HCT116 (cell line): ENCODE data around the gene BCL11B. TPM values are rescaled to one million over a fixed set of nuclear protein-coding genes. Genes with fewer than 3 reads are reported as not detected.

Experiments used
- ATAC-seq: fragments of 200-7000 bp; cut with Tn5 transposase; 2 replicates; pipeline ENCODE4 v1.9.1; 2020; ENCODE audit warnings: mild to moderate bottlenecking, moderate library complexity
- BruUV-seq: library from RNA; stranded (reverse); fragments of 400-500 nt; replicated peaks from 2 replicates; lab custom pipeline; 2021; lab: Mats Ljungman, UMichigan
- CTCF ChIA-PET: fragments of 300-600 bp; sonication (Branson Sonifier 250); formaldehyde crosslinking; loops from one replicate; lab custom pipeline; 2021; ENCODE audit warnings: antibody characterized with exemption; lab: Charles Lee
- POLR2A ChIA-PET: fragments of 300-600, 350-600 bp; sonication (Branson Sonifier 250); formaldehyde crosslinking; loops from one replicate; lab custom pipeline; 2021; ENCODE audit warnings: antibody characterized with exemption; lab: Charles Lee
- RAD21 ChIA-PET, 2 experiments: fragments of 300-600 bp; sonication (Branson Sonifier 250); formaldehyde crosslinking; loops; one replicate each; lab custom pipeline; 2023; ENCODE audit warnings: low total read pairs in 2 of 2; ENCODE audit not compliant: uncharacterized antibody in 2 of 2, unreplicated experiment in 2 of 2, low non-redundant PET in 1 of 2; lab: Charles Lee
- DNase-seq: peaks from one replicate; pipeline ENCODE4 v3.0.0-alpha.2; 2010; ENCODE audit warnings: low read depth, low spot score
- H2AFZ ChIP-seq: fragments of 200-600 bp; shearing (Covaris generic), sonication (generic); 2 replicates; pipeline ENCODE4 v1.6.1; 2017; ENCODE audit warnings: low read depth, mixed run types, mixed read lengths, antibody characterized with exemption, low read length; ENCODE audit not compliant: poor library complexity, severe bottlenecking
- H3K27ac ChIP-seq: 2 replicates; pipeline ENCODE4 v1.5.1; 2012; ENCODE audit warnings: low read depth, low read length
- H3K27me3 ChIP-seq: fragments of 200-600 bp; sonication (generic); 2 replicates; pipeline ENCODE4 v1.6.1; 2016; ENCODE audit warnings: mixed run types, low read length, mixed read lengths; ENCODE audit not compliant: insufficient read depth
- H3K36me3 ChIP-seq, 2 experiments: fragments of 200-500 bp in 1 of 2; fragments of 200-600 bp in 1 of 2; sonication (Bioruptor generic) in 1 of 2; sonication (generic) in 1 of 2; 2 replicates each; pipeline versions ENCODE4 v1.5.1 to v1.6.1; 2014 to 2016; ENCODE audit warnings: low read length in 2 of 2, inconsistent platforms in 1 of 2, mixed read lengths in 1 of 2, mixed run types in 1 of 2; ENCODE audit not compliant: insufficient read depth in 2 of 2, control insufficient read depth in 1 of 2
- H3K4me1 ChIP-seq, 2 experiments: fragments of 200-600 bp in 1 of 2; sonication (generic) in 1 of 2; 2 replicates each; pipeline versions ENCODE4 v1.5.1 to v1.6.1; 2012 to 2017; ENCODE audit warnings: low read length in 2 of 2, inconsistent platforms in 1 of 2, mild to moderate bottlenecking in 1 of 2, mixed read lengths in 1 of 2, mixed run types in 1 of 2, moderate library complexity in 1 of 2; ENCODE audit not compliant: insufficient read depth in 2 of 2, control insufficient read depth in 1 of 2
- H3K4me2 ChIP-seq: fragments of 200-600 bp; sonication (generic); 2 replicates; pipeline ENCODE4 v1.6.1; 2017; ENCODE audit warnings: mixed run types, low read length, mixed read lengths
- H3K4me3 ChIP-seq, 2 experiments: fragments of 200-600 bp in 1 of 2; sonication (generic) in 1 of 2; replicated peaks in 1 of 2; 2 replicates each; pipeline ENCODE4 v1.5.1; 2011 to 2016; ENCODE audit warnings: low read length in 2 of 2, control low read depth in 1 of 2, low read depth in 1 of 2, mild to moderate bottlenecking in 1 of 2, mixed read lengths in 1 of 2, mixed run types in 1 of 2
- H3K79me2 ChIP-seq: fragments of 200-600 bp; sonication (generic); 2 replicates; pipeline ENCODE4 v1.6.1; 2017; ENCODE audit warnings: mild to moderate bottlenecking, mixed run types, low read length, moderate library complexity, mixed read lengths; ENCODE audit not compliant: insufficient read depth
- H3K9ac ChIP-seq: fragments of 200-600 bp; sonication (generic); 2 replicates; pipeline ENCODE4 v1.6.1; 2016; ENCODE audit warnings: low read length, mixed read lengths
- H3K9me2 ChIP-seq: fragments of 200-600 bp; sonication (generic), shearing (Covaris generic); 2 replicates; pipeline ENCODE4 v1.6.1; 2017; ENCODE audit warnings: mixed run types, mild to moderate bottlenecking, moderate library complexity; ENCODE audit not compliant: insufficient read depth
- H3K9me3 ChIP-seq, 2 experiments: fragments of 200-500 bp in 1 of 2; fragments of 200-600 bp in 1 of 2; sonication (Bioruptor generic) in 1 of 2; sonication (generic) in 1 of 2; 2 replicates each; pipeline ENCODE4 v1.6.1; 2014 to 2017; ENCODE audit warnings: low read length in 2 of 2, mixed read lengths in 2 of 2, inconsistent platforms in 1 of 2, low read depth in 1 of 2, mild to moderate bottlenecking in 1 of 2, mixed run types in 1 of 2, moderate library complexity in 1 of 2; ENCODE audit not compliant: control insufficient read depth in 1 of 2, insufficient read depth in 1 of 2
- H4K20me1 ChIP-seq: fragments of 200-600 bp; sonication (generic), shearing (Covaris generic); 2 replicates; pipeline ENCODE4 v1.6.1; 2017; ENCODE audit warnings: mixed run types, mild to moderate bottlenecking, moderate library complexity; ENCODE audit not compliant: insufficient read depth
- CBX3 ChIP-seq: IDR thresholded peaks from 2 replicates; pipeline ENCODE4 v1.6.1; 2012; ENCODE audit warnings: low read depth
- ELF1 ChIP-seq: IDR thresholded peaks from 2 replicates; pipeline ENCODE4 v1.6.1; 2012; ENCODE audit warnings: low read depth, borderline replicate concordance
- EZH2 ChIP-seq: fragments of 200-600 bp; sonication (generic); IDR thresholded peaks from 2 replicates; pipeline ENCODE4 v1.6.1; 2017; ENCODE audit warnings: antibody characterized with exemption, mixed run types
- SIN3A ChIP-seq: IDR thresholded peaks from 2 replicates; pipeline ENCODE4 v1.6.1; 2012; ENCODE audit warnings: low read depth
- SP1 ChIP-seq: IDR thresholded peaks from 2 replicates; pipeline ENCODE4 v1.6.1; 2012; ENCODE audit warnings: low read depth
- SRF ChIP-seq: IDR thresholded peaks from 2 replicates; pipeline ENCODE4 v1.6.1; 2012; ENCODE audit warnings: low read depth
- intact Hi-C: fragments of 100-400 bp; cut with micrococcal nuclease; formaldehyde crosslinking; loops from 2 replicates; pipeline ENCODE4 v1.10.0; 2022
- total RNA-seq: library from RNA; stranded (reverse); gene quantifications from one replicate; pipeline ENCODE4 v1.2.1, GENCODE V29; 2021; ENCODE audit not compliant: unreplicated experiment
- TF ChIP-seq, protein P1 (sequence below), 3 experiments: fragments of 200-600 bp in 1 of 3; sonication (generic) in 1 of 3; IDR thresholded peaks in 2 of 3; conservative IDR thresholded peaks in 1 of 3; 2 replicates each; pipeline ENCODE4 v1.5.1; 2012 to 2017; ENCODE audit warnings: low read depth in 2 of 3, low read length in 2 of 3, antibody characterized with exemption in 1 of 3, borderline replicate concordance in 1 of 3, control low read depth in 1 of 3, mild to moderate bottlenecking in 1 of 3, mixed read lengths in 1 of 3, mixed run types in 1 of 3, moderate library complexity in 1 of 3; ENCODE audit not compliant: insufficient read depth in 1 of 3
- TF ChIP-seq, protein P2 (sequence below): IDR thresholded peaks from 2 replicates; pipeline ENCODE4 v1.6.1; 2012
- TF ChIP-seq, protein P3 (sequence below): IDR thresholded peaks from 2 replicates; pipeline ENCODE4 v1.6.1; 2012

Gene BCL11B
- total RNA-seq, 1 experiment from 2014 or later = 1.1 TPM

DNA sequence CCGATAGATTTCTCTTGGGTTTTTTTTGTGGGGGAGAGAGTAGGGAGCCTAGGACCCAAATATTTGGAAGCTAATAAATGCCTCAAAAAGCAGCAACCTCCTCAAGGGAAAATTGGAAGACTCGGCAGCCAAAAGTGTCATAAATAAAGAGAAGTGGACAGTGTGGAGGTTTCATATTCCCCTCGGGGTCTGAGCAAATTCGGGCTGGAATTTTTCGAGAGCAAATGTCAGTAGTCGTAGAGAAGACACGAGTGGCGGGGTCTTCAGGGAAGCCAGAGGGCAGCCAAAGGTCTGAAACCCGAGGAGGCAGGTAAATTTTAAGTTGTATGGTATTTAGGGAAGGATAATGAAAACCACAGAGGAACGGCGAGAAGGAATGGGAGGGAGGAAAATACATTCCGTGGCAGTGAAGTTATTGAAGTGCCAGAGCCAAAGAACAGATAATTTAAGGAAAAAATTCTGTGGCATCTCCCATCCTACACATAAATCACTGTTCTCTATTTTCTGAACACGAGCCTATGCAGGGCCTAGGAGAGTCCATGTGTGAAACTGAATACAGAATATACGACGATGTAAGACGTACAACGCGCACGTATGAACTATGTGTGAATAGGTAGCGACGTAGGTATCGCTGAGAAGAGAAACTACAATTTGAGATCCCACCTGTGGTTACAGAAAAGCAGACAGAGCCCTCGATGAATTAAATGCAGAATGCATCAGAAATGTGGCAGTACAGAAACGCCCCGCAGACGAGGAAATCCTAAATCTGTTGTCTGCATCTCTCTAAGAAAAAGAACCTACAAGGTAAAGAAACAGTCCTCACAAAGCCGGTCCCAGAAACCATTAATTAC lies 12.9 kb downstream of the BCL11B start:
- ChIA-PET RAD21 (no interaction called here), CTCF (no interaction called here), POLR2A (no interaction called here)
- Histone ChIP-seq H3K4me1 (no peaks in the 10 kb centered on the region), H3K79me2 (no peaks in the 10 kb centered on the region), H3K9me3 (no peaks in the 10 kb centered on the region), H3K4me2 (no peak overlapping the region), H3K4me3 (no peak overlapping the region), H3K36me3 (no peaks in the 10 kb centered on the region), H2AFZ (no peak overlapping the region), H3K27me3 (no peaks in the 10 kb centered on the region), H3K9ac (no peak overlapping the region), H4K20me1 (no peaks in the 10 kb centered on the region), H3K9me2 (no peaks in the 10 kb centered on the region), H3K27ac (no peak overlapping the region)
- intact Hi-C loops = no loop called here
- ATAC-seq (no peak), DNase-seq (no peak)
- no TSS peak for BruUV-seq
- TF ChIP-seq EZH2 = no peak
- TF ChIP-seq SRF = no peak
- no peak for TF ChIP-seq ELF1
- TF ChIP-seq SP1 = no peak
- TF ChIP-seq, protein P1, sequence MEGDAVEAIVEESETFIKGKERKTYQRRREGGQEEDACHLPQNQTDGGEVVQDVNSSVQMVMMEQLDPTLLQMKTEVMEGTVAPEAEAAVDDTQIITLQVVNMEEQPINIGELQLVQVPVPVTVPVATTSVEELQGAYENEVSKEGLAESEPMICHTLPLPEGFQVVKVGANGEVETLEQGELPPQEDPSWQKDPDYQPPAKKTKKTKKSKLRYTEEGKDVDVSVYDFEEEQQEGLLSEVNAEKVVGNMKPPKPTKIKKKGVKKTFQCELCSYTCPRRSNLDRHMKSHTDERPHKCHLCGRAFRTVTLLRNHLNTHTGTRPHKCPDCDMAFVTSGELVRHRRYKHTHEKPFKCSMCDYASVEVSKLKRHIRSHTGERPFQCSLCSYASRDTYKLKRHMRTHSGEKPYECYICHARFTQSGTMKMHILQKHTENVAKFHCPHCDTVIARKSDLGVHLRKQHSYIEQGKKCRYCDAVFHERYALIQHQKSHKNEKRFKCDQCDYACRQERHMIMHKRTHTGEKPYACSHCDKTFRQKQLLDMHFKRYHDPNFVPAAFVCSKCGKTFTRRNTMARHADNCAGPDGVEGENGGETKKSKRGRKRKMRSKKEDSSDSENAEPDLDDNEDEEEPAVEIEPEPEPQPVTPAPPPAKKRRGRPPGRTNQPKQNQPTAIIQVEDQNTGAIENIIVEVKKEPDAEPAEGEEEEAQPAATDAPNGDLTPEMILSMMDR (IDR thresholded peaks at IDR 0.05 in 2 of 3, conservative IDR thresholded peaks at IDR 0.05 in 1 of 3; ENCODE audit: borderline replicate concordance in 1 of 3, insufficient read depth in 1 of 3, low read depth in 2 of 3, low read length in 2 of 3) = no peak
- TF ChIP-seq, protein P2, sequence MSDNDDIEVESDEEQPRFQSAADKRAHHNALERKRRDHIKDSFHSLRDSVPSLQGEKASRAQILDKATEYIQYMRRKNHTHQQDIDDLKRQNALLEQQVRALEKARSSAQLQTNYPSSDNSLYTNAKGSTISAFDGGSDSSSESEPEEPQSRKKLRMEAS = no peak
- TF ChIP-seq, protein P3, sequence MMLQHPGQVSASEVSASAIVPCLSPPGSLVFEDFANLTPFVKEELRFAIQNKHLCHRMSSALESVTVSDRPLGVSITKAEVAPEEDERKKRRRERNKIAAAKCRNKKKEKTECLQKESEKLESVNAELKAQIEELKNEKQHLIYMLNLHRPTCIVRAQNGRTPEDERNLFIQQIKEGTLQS = no peak
- no peak for TF ChIP-seq CBX3
- TF ChIP-seq SIN3A = no peak
